ENCODE data around the gene HASPIN. TPM values are rescaled to one million over a fixed set of nuclear protein-coding genes. Genes with fewer than 3 reads are reported as not detected.

Gene HASPIN
- 1 to 10 TPM in 1 of 9 donors, under 1 TPM in 8; 0.15 to 2.1 (median 0.32) TPM for total RNA-seq
- 1 to 10 TPM in 1 of 2 donors, not detected in 1; 1.1 TPM for polyA plus RNA-seq
- long read RNA-seq, donor 1: 0 reads
- long read RNA-seq, donor 2: 0 reads
- long read RNA-seq, donor 3: 0 reads

- H3K9me3 ChIP-seq: no peaks in the 10 kb centered on the region
- ATAC-seq (peak; percentile 83 to 96 (median 96)), DNase-seq (peak; percentile 91 to 98 (median 93))
- peaks cover 0 to 30% (median 16%) of the 10 kb centered on the region in 9 donors for H3K36me3 ChIP-seq
- H3K27ac ChIP-seq: peak within 1 kb of the TSS; percentile 52 to 91 (median 88)
- H3K4me1 ChIP-seq: peaks cover 6 to 47% (median 19%) of the 10 kb centered on the region in 12 donors
- TF ChIP-seq, protein P1, sequence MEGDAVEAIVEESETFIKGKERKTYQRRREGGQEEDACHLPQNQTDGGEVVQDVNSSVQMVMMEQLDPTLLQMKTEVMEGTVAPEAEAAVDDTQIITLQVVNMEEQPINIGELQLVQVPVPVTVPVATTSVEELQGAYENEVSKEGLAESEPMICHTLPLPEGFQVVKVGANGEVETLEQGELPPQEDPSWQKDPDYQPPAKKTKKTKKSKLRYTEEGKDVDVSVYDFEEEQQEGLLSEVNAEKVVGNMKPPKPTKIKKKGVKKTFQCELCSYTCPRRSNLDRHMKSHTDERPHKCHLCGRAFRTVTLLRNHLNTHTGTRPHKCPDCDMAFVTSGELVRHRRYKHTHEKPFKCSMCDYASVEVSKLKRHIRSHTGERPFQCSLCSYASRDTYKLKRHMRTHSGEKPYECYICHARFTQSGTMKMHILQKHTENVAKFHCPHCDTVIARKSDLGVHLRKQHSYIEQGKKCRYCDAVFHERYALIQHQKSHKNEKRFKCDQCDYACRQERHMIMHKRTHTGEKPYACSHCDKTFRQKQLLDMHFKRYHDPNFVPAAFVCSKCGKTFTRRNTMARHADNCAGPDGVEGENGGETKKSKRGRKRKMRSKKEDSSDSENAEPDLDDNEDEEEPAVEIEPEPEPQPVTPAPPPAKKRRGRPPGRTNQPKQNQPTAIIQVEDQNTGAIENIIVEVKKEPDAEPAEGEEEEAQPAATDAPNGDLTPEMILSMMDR (IDR thresholded peaks at IDR 0.05): peak in 4 of 12 donors; percentile 25 to 41 (median 28)
- peak in 1 of 2 donors; percentile 67 for TF ChIP-seq POLR2A (IDR thresholded peaks at IDR 0.05)
- H3K4me3 ChIP-seq: peak within 1 kb of the TSS; percentile 65 to 94 (median 78)
- H3K27me3 ChIP-seq: no peaks in the 10 kb centered on the region
- intact Hi-C loops (cut with DNase I): loop anchor here in 1 of 10 donors (2.0 kb wide), 1 partner anchor 55 kb away; the partner anchor contains the start of genes EMC6 and TAX1BP3
- WGBS, 4 donors: 0% methylated on average over 21 to 98 of the region's 98 CpGs
These were observed at the start of gene HASPIN for GRCh38 chr17:3723556-3724377. Gene HASPIN, plus strand, starts transcription at chr17:3723903. Its CDS starts 33 bp downstream, at chr17:3723936.

GRCh38 chr17:3675886-3676285, 47.8 kb upstream of the HASPIN start:
- no peak for TF ChIP-seq POLR2A (IDR thresholded peaks at IDR 0.05)
- TF ChIP-seq, protein P1 (IDR thresholded peaks at IDR 0.05): no peak
- no peak for DNase-seq
- no peak overlapping the region for H3K27ac ChIP-seq
- no peak overlapping the region for H3K4me3 ChIP-seq
- WGBS, 4 donors: 81 to 88% (median 85%) methylated on average over 11 of the region's 11 CpGs
- H3K36me3 ChIP-seq: peaks cover 0 to 9% (median 4%) of the 10 kb centered on the region in 9 donors
- ATAC-seq: no peak
- H3K27me3 ChIP-seq: no peaks in the 10 kb centered on the region
- no peaks in the 10 kb centered on the region for H3K9me3 ChIP-seq
- intact Hi-C loops (cut with DNase I): no loop called here
- H3K4me1 ChIP-seq: peaks cover 0 to 4% (median 0%) of the 10 kb centered on the region in 12 donors

DNA sequence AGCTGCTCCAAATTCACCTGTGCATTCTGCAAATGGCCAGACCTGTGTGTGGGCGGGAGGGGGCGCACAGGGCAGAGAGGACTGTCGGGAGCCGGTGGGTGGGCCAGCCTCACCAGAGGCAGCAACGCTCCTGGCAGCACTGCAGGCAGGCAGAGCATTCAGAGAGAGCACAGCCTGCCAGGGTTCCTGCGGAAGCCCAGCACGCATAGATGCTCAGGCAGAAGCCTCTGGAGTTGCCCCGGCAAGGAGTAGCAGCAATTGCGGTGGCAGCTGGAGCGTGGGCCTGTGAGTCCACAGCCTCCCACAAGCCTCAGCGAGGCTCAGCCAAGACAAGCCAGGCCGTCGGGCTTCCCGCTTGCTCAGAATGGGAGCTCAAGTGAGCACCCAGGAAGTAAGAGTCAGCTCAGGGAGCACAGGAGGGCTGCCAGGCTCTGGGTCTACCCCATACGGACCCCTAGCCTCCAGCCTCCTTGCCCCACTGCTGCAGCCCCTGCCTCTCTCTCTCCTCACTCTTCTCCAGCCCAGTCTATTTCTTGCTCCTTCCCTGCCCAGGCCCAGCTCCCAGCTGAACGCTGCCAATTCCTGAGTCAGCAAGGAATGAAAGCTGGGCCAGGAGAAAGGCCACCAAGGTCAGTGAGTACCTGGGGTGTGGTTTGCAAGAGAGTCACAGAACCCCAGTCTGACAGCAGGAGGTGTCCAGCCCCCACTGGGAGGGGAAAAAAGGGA, 45.4 kb upstream of the HASPIN start:
- DNase-seq: no peak
- Histone ChIP-seq H3K27ac (no peak overlapping the region), H3K27me3 (peaks cover 0 to 14% (median 0%) of the 10 kb centered on the region in 9 donors), H3K4me3 (no peak overlapping the region), H3K4me1 (peaks cover 0 to 8% (median 0%) of the 10 kb centered on the region in 12 donors), H3K9me3 (no peaks in the 10 kb centered on the region), H3K36me3 (peaks cover 0 to 4% (median 0%) of the 10 kb centered on the region in 9 donors)
- peak in 1 of 4 donors; percentile 6 for ATAC-seq
- no peak for TF ChIP-seq POLR2A (IDR thresholded peaks at IDR 0.05)
- TF ChIP-seq, protein P1 (IDR thresholded peaks at IDR 0.05): no peak
- 63 to 79% (median 74%) methylated on average over 9 to 16 of the region's 16 CpGs for WGBS, 4 donors
- intact Hi-C loops (cut with DNase I): no loop called here

Measured in heart left ventricle (tissue), 16 donors.